ENCODE data around the gene TSR3.

The TSR3 gene

DNA sequence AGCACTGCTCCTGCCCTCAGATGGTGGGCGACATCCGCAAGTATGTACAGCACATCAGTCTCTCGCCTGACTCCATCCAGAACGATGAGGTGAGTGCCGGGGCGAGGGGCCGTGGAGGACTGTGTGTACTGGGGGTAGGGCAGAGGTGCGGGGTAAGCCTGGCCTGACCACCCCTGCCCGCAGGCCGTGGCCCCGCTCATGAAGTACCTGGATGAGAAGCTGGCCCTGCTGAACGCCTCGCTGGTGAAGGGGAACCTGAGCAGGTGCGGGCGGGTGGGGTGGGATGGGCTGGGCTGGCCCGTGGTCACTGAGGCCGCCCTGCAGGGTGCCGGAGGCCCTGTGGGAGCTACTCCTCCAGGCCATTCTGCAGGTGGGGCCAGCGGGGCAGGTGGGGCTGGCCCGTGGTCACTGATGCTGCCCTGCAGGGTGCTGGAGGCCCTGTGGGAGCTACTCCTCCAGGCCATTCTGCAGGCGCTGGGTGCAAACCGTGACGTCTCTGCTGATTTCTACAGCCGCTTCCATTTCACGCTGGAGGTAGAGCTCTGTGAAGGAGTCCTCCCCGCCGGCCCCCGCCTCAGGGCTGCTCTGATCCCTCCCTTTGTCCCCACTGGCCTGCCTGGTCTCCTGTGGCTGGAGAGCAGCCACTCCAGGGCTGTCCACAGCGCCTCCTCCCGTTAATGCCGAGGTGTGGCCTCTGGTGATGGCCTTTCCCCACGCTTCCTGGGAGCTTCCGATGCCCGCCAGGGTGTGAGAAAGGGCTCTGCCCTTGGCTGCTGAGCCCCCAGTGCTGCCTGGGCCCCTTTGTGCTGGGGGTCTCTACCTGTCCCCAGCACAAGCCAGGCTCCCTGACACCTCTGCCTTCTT, 5.0 kb downstream of the TSR3 start:
- TF ChIP-seq CTCF (IDR thresholded peaks at IDR 0.05; ENCODE audit: borderline replicate concordance, insufficient read depth, low read depth, low read length) = no peak
- no peak overlapping the region for H3K4me3 ChIP-seq (ENCODE audit: low read depth, low read length)

GRCh38 chr16:1345651-1346421, 5.8 kb downstream of the TSR3 start:
- TF ChIP-seq CTCF (IDR thresholded peaks at IDR 0.05; ENCODE audit: borderline replicate concordance, insufficient read depth, low read depth, low read length) = no peak
- no peak overlapping the region for H3K4me3 ChIP-seq (ENCODE audit: low read depth, low read length)

- H3K4me3 ChIP-seq (ENCODE audit: low read depth, low read length) = no peak overlapping the region
- TF ChIP-seq CTCF (IDR thresholded peaks at IDR 0.05; ENCODE audit: borderline replicate concordance, insufficient read depth, low read depth, low read length) = no peak
Measured at GRCh38 chr16:1345087-1345486, 6.6 kb downstream of the TSR3 start.

DNA sequence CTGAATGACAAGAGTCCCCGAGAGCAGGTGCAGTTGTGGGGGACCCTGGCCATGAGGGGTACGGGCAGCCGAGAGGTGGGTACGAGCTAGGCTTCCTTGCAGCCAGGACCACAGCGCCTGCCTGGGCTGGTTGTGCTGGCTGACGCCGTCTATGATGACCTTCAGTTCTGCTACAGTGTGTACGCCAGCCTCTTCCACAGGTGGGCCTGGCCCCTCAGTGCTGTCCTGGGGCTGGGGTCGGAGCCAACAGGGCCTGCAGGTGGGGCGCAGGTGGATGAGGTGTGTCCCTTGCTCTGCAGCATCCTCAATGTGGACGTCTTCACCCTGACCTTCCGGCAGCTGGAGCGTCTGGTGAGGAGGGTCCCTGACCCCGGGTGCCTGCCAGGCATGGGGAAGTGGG, 7.2 kb downstream of the TSR3 start:
- no peak overlapping the region for H3K4me3 ChIP-seq (ENCODE audit: low read depth, low read length)
- TF ChIP-seq CTCF (IDR thresholded peaks at IDR 0.05; ENCODE audit: borderline replicate concordance, insufficient read depth, low read depth, low read length) = no peak

DNA sequence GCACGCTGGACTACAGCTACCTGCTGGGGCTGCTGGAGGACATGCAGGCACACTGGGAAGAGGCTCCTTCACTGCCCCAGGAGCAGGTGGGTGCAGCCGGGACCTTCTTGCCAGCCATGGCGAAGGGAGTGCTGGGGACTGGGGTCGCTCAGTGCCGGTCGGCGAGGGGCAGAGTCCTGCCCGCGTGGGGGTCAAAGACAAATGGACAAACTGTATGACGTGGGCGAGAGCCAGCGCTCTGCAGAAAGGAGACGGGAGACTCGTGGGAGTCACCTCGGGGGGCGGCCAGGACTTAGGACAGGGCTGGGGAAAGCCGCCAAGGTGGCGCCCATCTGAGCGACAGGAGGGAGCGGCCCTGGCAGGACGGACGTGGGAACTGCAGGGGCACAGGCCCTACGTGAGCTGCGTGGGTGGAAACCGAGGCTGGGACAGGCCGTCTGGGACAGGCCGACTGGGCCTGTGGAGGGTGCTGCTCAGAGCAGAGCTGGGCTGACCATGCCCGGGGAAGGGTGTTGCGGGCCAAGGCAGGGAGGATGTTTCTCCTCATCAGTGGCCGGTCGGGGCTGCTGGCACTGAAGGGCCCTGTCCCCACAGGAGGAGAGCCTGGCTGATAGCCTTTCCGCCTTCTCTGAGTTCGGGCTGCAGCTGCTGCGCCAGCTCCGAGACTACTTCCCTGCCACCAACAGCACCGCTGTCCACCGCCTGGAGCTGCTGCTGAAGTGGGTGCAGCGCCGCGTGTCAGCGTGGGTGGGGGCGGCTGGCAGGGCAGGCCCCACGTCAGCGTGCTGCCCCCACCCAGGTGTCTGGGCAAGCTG, 8.0 kb downstream of the TSR3 start:
- TF ChIP-seq CTCF (IDR thresholded peaks at IDR 0.05; ENCODE audit: borderline replicate concordance, insufficient read depth, low read depth, low read length) = no peak
- no peak overlapping the region for H3K4me3 ChIP-seq (ENCODE audit: low read depth, low read length)

DNA sequence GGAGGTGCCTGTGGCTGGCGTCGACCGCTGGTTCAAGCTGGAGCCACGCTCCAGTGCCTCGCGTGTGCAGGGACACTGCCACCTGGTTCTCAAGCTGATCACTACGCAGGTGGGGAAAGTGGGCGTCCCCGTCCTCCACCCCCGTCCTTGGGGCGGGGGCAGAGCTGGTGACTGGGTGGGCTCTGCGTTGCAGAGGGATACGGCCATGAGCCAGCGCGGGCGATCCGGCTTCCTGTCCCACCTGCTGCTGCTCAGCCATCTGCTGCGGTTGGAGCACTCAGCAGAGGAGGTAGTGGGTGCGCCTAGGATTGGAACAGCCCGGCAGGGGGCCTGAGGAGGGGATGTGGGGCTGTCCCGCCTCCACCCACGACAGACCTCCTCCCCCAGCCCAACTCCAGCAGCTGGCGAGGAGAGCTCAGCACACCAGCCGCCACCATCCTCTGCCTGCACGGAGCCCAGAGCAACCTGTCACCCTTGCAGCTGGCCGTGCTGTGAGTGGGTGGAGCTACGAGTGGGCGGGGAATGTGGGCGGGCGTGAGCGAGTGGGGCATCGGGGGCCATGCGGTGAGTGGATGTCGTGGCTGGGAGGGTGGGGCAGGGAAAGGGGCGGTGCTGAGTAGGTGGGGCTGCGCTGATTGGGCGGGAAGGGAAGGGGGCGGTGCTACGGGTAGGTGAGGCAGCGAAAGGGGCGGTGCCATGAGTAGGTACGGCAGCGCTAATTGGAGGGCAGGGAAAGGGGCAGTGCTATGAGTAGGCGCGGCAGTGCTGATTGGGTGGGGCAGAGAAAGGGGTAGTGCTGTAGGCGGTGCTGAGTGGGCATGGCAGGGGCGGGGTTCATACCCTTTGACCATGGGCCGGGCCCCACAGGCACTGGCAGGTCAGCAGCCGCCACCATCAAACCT, 8.9 kb downstream of the TSR3 start:
- 0 out of 2 replicates have a peak, but pooled peaks have one; percentile 9 for TF ChIP-seq CTCF (IDR thresholded peaks at IDR 0.05; ENCODE audit: borderline replicate concordance, insufficient read depth, low read depth, low read length)
- no peak overlapping the region for H3K4me3 ChIP-seq (ENCODE audit: low read depth, low read length)
